A172 (cell line): Measurements from ENCODE around the gene LIG3. TPM values are rescaled to one million over a fixed set of nuclear protein-coding genes. Genes with fewer than 3 reads are reported as not detected.
"Not testable (repeated sequence)": the region's sequence is repeated elsewhere in the genome, so short reads cannot be mapped to it uniquely, and the experiment has no call there.

ENCODE experiments used
- DNase-seq: peaks from one replicate; pipeline ENCODE4 v3.0.0-alpha.2; 2015; ENCODE audit warnings: low spot score
- total RNA-seq: library from RNA; depleted of rRNA; stranded (reverse); fragments of >200 nt; shearing (Covaris generic); gene quantifications from 2 replicates; pipeline ENCODE4 v1.2.3, GENCODE V29; 2014; rRNA removed

LIG3 gene
- 41.5 and 52.0 TPM in 2 replicates for total RNA-seq

- DNase-seq, result peak; percentile 92
Measured at GRCh38 chr17:34980353-34980680, at the start of gene LIG3. TSS of gene LIG3 (plus strand) at chr17:34980512. CDS start at chr17:34983006, 2,494 bp downstream.

- not testable (repeated sequence) for DNase-seq
Measured at GRCh38 chr17:34950780-34951179, 29.5 kb upstream of the LIG3 start.

GRCh38 chr17:34958438-34958837 lies 21.9 kb upstream of the LIG3 start:
- no peak for DNase-seq

GRCh38 chr17:34961093-34961911 lies 19.0 kb upstream of the LIG3 start, which contains the start of the genes CCT6B and ZNF830:
TSS of gene CCT6B (minus strand) at chr17:34961460. CDS start at chr17:34961393, 67 bp downstream.
TSS of gene ZNF830 (plus strand) at chr17:34961540. CDS start at chr17:34961567, 27 bp downstream.
- DNase-seq, result peak; percentile 92

- no peak for DNase-seq
Measured at GRCh38 chr17:34974179-34974578, 6.1 kb upstream of the LIG3 start.

GRCh38 chr17:34974794-34975785 lies 5.2 kb upstream of the LIG3 start:
- DNase-seq, result no peak

- no peak for DNase-seq
Measured at GRCh38 chr17:34979153-34979552, 1.2 kb upstream of the LIG3 start.

GRCh38 chr17:34979650-34980352 lies 511 bp upstream of the LIG3 start:
- DNase-seq, result peak; percentile 11

- DNase-seq, result peak; percentile 76
Measured at GRCh38 chr17:34980681-34981537, 597 bp downstream of the LIG3 start.

GRCh38 chr17:34981538-34982241 lies 1.4 kb downstream of the LIG3 start:
- peak; percentile 41 for DNase-seq

GRCh38 chr17:34987232-34987631 lies 6.9 kb downstream of the LIG3 start:
- no peak for DNase-seq

GRCh38 chr17:34988644-34989043 lies 8.3 kb downstream of the LIG3 start:
- DNase-seq, result no peak

GRCh38 chr17:34989473-34989872 lies 9.2 kb downstream of the LIG3 start:
- DNase-seq, result no peak

- no peak for DNase-seq
Measured at GRCh38 chr17:34990921-34991365, 10.6 kb downstream of the LIG3 start.

GRCh38 chr17:34991606-34992005 lies 11.3 kb downstream of the LIG3 start:
- no peak for DNase-seq

- no peak for DNase-seq
Measured at GRCh38 chr17:34993031-34993430, 12.7 kb downstream of the LIG3 start.

- DNase-seq, result no peak
Measured at GRCh38 chr17:34996422-34997285, 16.3 kb downstream of the LIG3 start.

- DNase-seq, result no peak
Measured at GRCh38 chr17:34997355-34997862, 17.1 kb downstream of the LIG3 start.

- DNase-seq, result peak; percentile 54
Measured at GRCh38 chr17:34998205-34998604, 17.9 kb downstream of the LIG3 start.
